PC-3 (cell line): ENCODE results near the gene ACAN. TPM values are rescaled to one million over a fixed set of nuclear protein-coding genes. Genes with fewer than 3 reads are reported as not detected.

ENCODE experiments used
- ATAC-seq: fragments of 200-7000 bp; cut with Tn5 transposase; 2 replicates; pipeline ENCODE4 v1.9.1; 2020; ENCODE audit warnings: mild to moderate bottlenecking, moderate library complexity
- BruUV-seq: library from RNA; stranded (reverse); fragments of 400-500 nt; replicated peaks from 2 replicates; lab custom pipeline; 2021; lab: Mats Ljungman, UMichigan
- CTCF ChIA-PET: fragments of 300-600 bp; sonication (Branson Sonifier 250); formaldehyde crosslinking; loops from one replicate; lab custom pipeline; 2022; ENCODE audit warnings: antibody characterized with exemption; lab: Charles Lee
- POLR2A ChIA-PET: fragments of 300-600 bp; sonication (Branson Sonifier 250); formaldehyde crosslinking; loops from one replicate; lab custom pipeline; 2022; ENCODE audit warnings: antibody characterized with exemption; ENCODE audit not compliant: unreplicated experiment; lab: Charles Lee
- DNase-seq: peaks from one replicate; pipeline ENCODE4 v3.0.0-alpha.2; 2015
- H2AFZ ChIP-seq: fragments of 300-600 bp; sonication (generic); 2 replicates; pipeline ENCODE4 v1.6.0; 2016; ENCODE audit warnings: antibody characterized with exemption, low read length
- H3F3A ChIP-seq: fragments of 300-600 bp; sonication (generic); one replicate; pipeline ENCODE4 v1.6.0; 2017; ENCODE audit warnings: antibody characterized with exemption, low read length, control low read depth, mild to moderate bottlenecking; ENCODE audit not compliant: unreplicated experiment
- H3K27ac ChIP-seq: fragments of 300-600 bp; sonication (generic); 2 replicates; pipeline ENCODE4 v1.5.1; 2016; ENCODE audit warnings: mild to moderate bottlenecking, low read length
- H3K27me3 ChIP-seq: fragments of 300-600 bp; sonication (generic); 2 replicates; pipeline ENCODE4 v1.6.1; 2016; ENCODE audit warnings: low read length, mixed read lengths
- H3K36me3 ChIP-seq: fragments of 300-600 bp; sonication (generic); 2 replicates; pipeline ENCODE4 v1.6.1; 2016; ENCODE audit warnings: low read depth, mixed run types, low read length, mixed read lengths
- H3K4me1 ChIP-seq: fragments of 300-600 bp; sonication (generic); 2 replicates; pipeline ENCODE4 v1.5.1; 2016; ENCODE audit warnings: low read length; ENCODE audit not compliant: insufficient read depth
- H3K4me2 ChIP-seq: fragments of 300-600 bp; sonication (generic); 2 replicates; pipeline ENCODE4 v1.6.0; 2016; ENCODE audit warnings: low read length
- H3K4me3 ChIP-seq: fragments of 300-600 bp; sonication (generic); 2 replicates; pipeline ENCODE4 v1.5.1; 2016; ENCODE audit warnings: mild to moderate bottlenecking, low read length, mixed read lengths
- H3K79me2 ChIP-seq: fragments of 300-600 bp; sonication (generic); 2 replicates; pipeline ENCODE4 v1.6.1; 2017; ENCODE audit warnings: low read length, mixed read lengths
- H3K9ac ChIP-seq: fragments of 300-600 bp; sonication (generic); 2 replicates; pipeline ENCODE4 v1.6.0; 2016; ENCODE audit warnings: mild to moderate bottlenecking, low read length
- H3K9me2 ChIP-seq: fragments of 300-600 bp; sonication (generic); replicated peaks from 2 replicates; pipeline ENCODE4 v1.6.1; 2016; ENCODE audit warnings: mixed run types, low read length, mixed read lengths
- H3K9me3 ChIP-seq: fragments of 300-600 bp; sonication (generic); 2 replicates; pipeline ENCODE4 v1.6.1; 2016; ENCODE audit warnings: low read length, mixed read lengths
- H4K20me1 ChIP-seq: fragments of 300-600 bp; sonication (generic); 2 replicates; pipeline ENCODE4 v1.6.1; 2016; ENCODE audit warnings: low read length, mixed read lengths
- EZH2 ChIP-seq: fragments of 300-600 bp; sonication (generic); IDR thresholded peaks from one replicate; pipeline ENCODE4 v1.6.1; 2017; ENCODE audit warnings: antibody characterized with exemption, mild to moderate bottlenecking, low read length; ENCODE audit not compliant: unreplicated experiment
- EZH2phosphoT487 ChIP-seq: fragments of 300-600 bp; sonication (generic); IDR thresholded peaks from 2 replicates; pipeline ENCODE4 v1.6.1; 2018; ENCODE audit warnings: mild to moderate bottlenecking, antibody characterized with exemption, low read length, borderline replicate concordance
- intact Hi-C: fragments of 100-400 bp; cut with micrococcal nuclease; formaldehyde crosslinking; loops from 2 replicates; pipeline ENCODE4 v1.9.0; 2023
- total RNA-seq: library from RNA; depleted of rRNA; stranded (reverse); fragments of >200 nt; gene quantifications from 2 replicates; pipeline ENCODE4 v1.2.3, GENCODE V29; 2014
- TF ChIP-seq, protein P1 (sequence below): fragments of 300-600 bp; sonication (generic); conservative IDR thresholded peaks from 2 replicates; pipeline ENCODE4 v1.5.1; 2017; ENCODE audit warnings: antibody characterized with exemption, low read depth, mild to moderate bottlenecking, low read length

The ACAN gene
- total RNA-seq, 1 experiment from 2014 or later, result not detected

- ATAC-seq, result no peak; the same call in 1 of the 2 replicates
- CTCF ChIA-PET, result no interaction called here
These were observed 11.6 kb upstream of the ACAN start for GRCh38 chr15:88791637-88792036.

GRCh38 chr15:88792342-88793282, 10.6 kb upstream of the ACAN start:
- no peak overlapping the region for H3K27ac ChIP-seq
- no peak overlapping the region for H3K4me2 ChIP-seq
- intact Hi-C loops, result no loop called here
- no peak overlapping the region for H3K9ac ChIP-seq
- TF ChIP-seq EZH2 (no peak), EZH2phosphoT487 (no peak)
- TF ChIP-seq, protein P1, sequence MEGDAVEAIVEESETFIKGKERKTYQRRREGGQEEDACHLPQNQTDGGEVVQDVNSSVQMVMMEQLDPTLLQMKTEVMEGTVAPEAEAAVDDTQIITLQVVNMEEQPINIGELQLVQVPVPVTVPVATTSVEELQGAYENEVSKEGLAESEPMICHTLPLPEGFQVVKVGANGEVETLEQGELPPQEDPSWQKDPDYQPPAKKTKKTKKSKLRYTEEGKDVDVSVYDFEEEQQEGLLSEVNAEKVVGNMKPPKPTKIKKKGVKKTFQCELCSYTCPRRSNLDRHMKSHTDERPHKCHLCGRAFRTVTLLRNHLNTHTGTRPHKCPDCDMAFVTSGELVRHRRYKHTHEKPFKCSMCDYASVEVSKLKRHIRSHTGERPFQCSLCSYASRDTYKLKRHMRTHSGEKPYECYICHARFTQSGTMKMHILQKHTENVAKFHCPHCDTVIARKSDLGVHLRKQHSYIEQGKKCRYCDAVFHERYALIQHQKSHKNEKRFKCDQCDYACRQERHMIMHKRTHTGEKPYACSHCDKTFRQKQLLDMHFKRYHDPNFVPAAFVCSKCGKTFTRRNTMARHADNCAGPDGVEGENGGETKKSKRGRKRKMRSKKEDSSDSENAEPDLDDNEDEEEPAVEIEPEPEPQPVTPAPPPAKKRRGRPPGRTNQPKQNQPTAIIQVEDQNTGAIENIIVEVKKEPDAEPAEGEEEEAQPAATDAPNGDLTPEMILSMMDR, result no peak
- no peaks in the 10 kb centered on the region for H3K36me3 ChIP-seq
- ChIA-PET CTCF (interaction anchor here (0.6 kb wide), 1 partner anchor 45 kb away, joined by 3 read pairs; no protein-coding TSS in a partner anchor), POLR2A (no interaction called here)
- no peaks in the 10 kb centered on the region for H3F3A ChIP-seq
- no peaks in the 10 kb centered on the region for H3K9me2 ChIP-seq
- ATAC-seq (no peak), DNase-seq (no peak)
- H3K4me1 ChIP-seq, result peaks cover 3% of the 10 kb centered on the region; the same call in 1 of the 2 replicates
- H3K27me3 ChIP-seq, result peaks cover 41% of the 10 kb centered on the region
- no peak overlapping the region for H3K4me3 ChIP-seq
- H3K9me3 ChIP-seq, result no peaks in the 10 kb centered on the region
- H2AFZ ChIP-seq, result no peak overlapping the region
- H4K20me1 ChIP-seq, result no peaks in the 10 kb centered on the region
- no TSS peak for BruUV-seq
- H3K79me2 ChIP-seq, result no peaks in the 10 kb centered on the region

More at GRCh38 chr15:88791637-88792036, 11.6 kb upstream of the ACAN start:
- Histone ChIP-seq H3K9ac (no peak overlapping the region), H3K27me3 (peaks cover 39% of the 10 kb centered on the region), H3K79me2 (no peaks in the 10 kb centered on the region), H2AFZ (no peak overlapping the region), H3K27ac (no peak overlapping the region), H3K4me1 (peaks cover 3% of the 10 kb centered on the region; the same call in 1 of the 2 replicates), H4K20me1 (no peaks in the 10 kb centered on the region), H3K4me2 (no peak overlapping the region), H3K9me2 (no peaks in the 10 kb centered on the region), H3F3A (no peaks in the 10 kb centered on the region), H3K4me3 (no peak overlapping the region), H3K36me3 (no peaks in the 10 kb centered on the region), H3K9me3 (no peaks in the 10 kb centered on the region)
- no TSS peak for BruUV-seq
- intact Hi-C loops, result no loop called here
- POLR2A ChIA-PET, result no interaction called here
- no peak for TF ChIP-seq EZH2
- TF ChIP-seq, protein P1, result no peak
- no peak for TF ChIP-seq EZH2phosphoT487
- peak; percentile 25 for DNase-seq
